GM18511 (cell line): ENCODE data around the gene TOX4.
"Not testable (repeated sequence)": the region's sequence is repeated elsewhere in the genome, so short reads cannot be mapped to it uniquely, and the experiment has no call there.

Experiments
- ATAC-seq: cut with Tn5 transposase; IDR thresholded peaks from one replicate; pipeline ENCODE4 v1.9.1; 2021; ENCODE audit warnings: mild to moderate bottlenecking, moderate library complexity; ENCODE audit not compliant: unreplicated experiment

Gene TOX4

DNA sequence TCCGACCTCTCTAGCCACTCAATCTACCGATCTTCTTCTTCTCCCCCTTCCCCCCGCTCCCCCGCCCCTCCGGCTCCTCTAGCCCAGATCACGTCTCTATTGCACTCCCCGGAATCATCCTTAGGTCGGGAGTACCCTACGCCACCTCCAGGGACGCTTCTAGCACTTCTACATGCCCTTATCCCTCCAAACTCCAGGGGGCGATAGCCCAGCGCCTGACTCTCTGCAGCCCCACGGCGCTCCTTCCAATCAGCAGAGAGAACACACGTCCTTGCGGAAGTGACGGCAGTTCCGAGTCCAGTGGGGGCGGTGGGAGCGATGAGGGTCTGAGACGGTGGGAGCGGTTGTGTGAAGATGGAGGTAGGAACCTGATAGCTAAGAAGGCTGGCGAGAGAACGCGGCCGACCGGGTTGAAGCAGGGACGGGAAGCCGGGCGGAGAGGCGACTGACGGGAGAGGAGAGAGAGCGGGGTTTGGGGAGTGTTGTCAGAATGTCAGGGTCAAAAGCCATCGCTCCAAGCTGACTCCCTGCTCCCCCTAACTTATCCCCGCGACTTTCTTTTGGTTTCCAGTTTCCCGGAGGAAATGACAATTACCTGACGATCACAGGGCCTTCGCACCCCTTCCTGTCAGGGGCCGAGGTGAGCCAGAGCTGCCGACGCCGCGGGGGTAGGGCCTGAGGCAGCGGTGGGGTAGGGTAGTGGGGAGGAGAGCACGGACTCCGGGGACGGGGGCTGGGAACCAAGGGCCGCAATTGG lies at the start of gene TOX4, which contains the start of gene RAB2B:
TOX4 (plus strand) TSS at position 271 of the 757 bp plus-strand sequence; CDS start at position 355, 84 bp downstream.
RAB2B (minus strand) TSS at position 35 of the 757 bp plus-strand sequence. CDS start 87 bp downstream, outside the sequence.
- ATAC-seq: peak; percentile 100

DNA sequence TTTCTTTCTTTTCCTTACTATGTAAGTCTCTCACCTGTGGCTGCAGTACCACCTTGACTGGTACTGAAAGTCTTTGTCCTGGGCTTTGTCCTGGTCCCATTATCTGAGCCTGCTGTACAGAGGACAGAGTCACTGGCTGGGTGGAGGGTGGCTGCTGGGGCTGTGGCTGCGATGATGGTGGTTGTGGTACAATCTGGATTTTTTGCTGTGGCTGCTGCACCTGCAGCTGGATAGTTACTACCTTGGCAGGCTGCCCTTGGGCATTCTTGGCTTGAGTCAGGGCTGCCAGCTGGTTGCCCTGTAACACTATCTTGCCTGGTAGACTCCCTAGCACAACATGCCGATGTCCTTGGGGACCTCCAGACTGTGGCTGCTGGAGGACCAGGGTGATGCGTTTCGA lies 48.1 kb upstream of the TOX4 start:
- no peak for ATAC-seq

DNA sequence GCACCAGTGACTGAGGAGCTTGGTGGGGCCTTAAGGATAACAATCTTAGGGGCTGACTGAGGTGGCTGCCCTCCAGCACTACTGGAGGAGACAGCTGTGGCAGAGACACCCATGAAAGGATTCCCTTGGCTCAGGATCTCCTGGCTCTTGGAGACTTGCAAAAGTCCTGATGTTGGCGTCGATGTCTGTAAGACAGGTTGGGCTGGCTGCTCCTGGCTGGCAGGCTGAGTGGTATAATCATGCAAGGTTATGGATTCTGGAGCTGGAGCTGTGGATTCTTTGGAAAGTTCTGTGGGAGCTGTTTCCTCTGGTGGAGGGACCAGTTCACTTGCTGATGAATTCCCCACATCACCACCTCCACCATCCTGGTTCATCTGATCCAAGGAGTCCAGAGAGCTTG lies 45.9 kb upstream of the TOX4 start:
- no peak for ATAC-seq

DNA sequence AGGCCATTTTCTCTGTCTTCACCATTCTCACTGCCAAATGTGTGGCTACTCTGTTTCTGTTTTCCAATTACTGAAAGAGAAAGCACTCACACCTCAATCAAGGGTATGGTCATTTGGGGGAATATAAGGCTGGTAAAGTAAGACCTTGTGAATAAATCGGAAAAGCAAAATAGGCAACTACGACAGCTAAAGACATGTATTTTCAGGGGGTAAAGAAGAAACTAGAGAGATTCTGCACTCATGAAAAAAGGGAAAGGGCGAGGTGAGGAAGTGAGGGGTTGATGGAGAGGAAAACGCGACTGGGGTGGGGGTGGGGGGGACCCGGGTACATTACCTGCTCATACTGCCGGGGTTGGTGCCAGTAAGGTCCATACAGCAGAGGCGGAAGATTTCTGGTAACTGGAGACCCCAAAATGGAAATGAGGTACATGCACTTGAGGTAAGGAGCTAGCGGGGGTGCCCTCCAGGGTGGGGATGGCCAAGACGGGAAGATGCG lies 40.4 kb upstream of the TOX4 start:
- peak; percentile 14 for ATAC-seq

DNA sequence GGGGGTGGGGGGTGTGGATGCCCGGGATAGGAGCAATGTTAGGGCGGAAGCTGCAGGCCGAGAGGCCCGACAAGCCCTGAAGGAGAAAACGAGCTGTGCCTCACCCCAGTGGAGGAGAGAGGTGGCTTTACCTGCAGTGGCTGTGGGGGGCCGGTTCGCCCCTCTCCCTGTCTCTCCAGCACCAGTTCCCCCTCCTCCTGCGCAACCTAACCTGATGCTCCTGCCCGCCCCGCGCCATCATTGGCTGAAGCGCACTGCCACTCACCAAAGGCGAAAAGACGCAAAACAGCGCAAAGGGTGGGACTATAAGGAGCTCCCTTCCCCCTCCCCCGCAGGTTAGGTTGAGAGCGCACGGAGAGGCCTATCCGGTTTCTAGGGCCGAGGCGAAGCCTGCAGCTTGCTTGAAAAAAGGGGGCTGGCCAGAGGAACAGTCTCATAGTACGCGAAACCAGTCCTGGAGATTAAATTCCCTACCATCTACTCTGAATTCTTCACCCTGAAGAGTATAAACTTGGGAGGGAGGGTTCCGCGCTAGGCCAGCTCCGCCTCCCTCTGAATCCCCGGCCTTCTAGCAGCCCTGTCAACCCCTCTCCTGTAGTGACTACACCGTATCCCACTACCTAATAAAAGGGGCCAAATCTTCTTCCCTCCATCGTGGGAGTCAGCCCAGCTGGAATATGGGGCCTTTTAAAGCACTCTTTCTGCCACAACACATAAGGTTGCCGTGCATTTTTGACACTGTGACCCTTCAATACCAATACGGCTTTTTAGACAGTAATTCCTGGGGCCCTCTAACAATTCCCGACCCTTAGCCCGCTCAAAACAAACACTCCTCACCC lies 39.7 kb upstream of the TOX4 start:
- ATAC-seq: peak; percentile 99

GRCh38 chr14:21440859-21441258 lies 36.1 kb upstream of the TOX4 start:
- no peak for ATAC-seq

GRCh38 chr14:21442657-21443056 lies 34.3 kb upstream of the TOX4 start:
- ATAC-seq: not testable (repeated sequence)

- no peak for ATAC-seq
Observed at GRCh38 chr14:21449899-21450216, 27.1 kb upstream of the TOX4 start.

DNA sequence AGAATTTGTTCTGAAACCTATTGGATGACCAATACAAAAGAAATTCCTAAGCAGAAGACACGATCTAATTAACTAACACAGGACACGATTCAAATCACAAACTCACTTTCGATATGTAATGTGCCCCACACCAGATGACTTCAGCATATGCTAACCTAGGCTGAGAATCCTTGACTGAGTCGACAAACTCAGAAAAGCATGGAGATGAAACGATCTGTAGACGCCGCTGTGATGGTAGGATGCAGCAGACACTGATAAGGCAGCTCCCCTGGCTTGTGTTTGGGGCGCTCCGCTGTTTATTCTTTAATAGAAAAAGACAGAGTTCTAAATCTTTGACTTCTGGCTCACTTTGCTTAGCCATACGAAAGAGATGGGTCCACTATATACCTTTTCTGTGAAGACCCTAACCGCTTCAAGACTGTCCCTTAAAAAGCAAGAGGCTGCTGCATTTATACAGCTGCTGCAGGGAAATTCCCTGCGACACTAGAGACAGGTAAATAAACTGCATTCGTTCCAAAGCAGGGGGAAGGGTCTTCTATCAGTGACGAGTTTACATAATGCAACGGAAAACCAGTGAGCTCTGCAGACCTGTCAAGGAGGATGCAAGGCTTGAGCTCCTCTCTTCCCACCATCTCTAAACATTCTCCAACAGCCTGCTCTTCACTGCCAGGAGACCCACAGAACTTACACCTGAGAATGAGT lies 22.0 kb upstream of the TOX4 start:
- ATAC-seq: no peak

GRCh38 chr14:21455592-21455911 lies 21.4 kb upstream of the TOX4 start:
- ATAC-seq: peak; percentile 24

GRCh38 chr14:21455912-21456667 lies 20.9 kb upstream of the TOX4 start, which contains the start of gene CHD8:
Gene CHD8 (minus strand): TSS chr14:21456123. CDS start chr14:21431643, 24,480 bp downstream.
- peak; percentile 98 for ATAC-seq

GRCh38 chr14:21467616-21468015 lies 9.4 kb upstream of the TOX4 start:
- ATAC-seq: no peak

DNA sequence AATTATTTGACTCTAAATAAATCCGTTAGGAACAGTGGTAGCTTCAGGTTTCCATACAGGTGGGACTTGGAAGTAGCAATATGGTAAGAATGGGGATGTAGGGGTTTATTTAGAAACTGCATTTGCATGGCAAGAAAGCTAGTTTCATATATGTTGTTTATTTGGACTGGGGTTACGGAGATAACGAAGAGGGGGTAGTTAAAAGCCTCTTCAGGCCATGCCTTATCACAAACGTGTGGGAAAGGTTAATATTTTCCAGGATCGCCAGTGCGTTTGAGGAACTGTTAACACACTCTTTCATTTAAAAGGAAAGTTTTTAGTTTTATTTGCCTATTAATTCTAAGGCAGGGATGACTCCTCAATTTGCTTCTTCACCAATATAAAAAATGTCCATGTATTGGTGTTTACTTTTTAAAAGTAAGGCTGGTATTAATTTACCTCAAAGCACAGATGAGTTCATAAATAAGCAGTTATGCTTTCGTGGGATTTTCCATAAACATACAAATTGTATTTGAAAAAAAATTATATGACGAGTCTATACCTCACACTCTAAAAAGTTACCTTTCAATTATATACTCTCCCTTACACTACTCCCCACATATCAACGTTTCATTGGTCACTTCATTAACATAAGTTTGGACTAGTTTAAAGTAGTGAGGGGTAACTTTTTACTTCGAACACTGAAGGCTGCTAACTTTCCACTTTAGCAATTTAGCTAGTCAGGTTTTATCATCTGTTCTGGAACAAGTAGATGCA lies 1.1 kb upstream of the TOX4 start:
- no peak for ATAC-seq

- ATAC-seq: no peak
Observed at GRCh38 chr14:21476523-21476924, 471 bp upstream of the TOX4 start.

DNA sequence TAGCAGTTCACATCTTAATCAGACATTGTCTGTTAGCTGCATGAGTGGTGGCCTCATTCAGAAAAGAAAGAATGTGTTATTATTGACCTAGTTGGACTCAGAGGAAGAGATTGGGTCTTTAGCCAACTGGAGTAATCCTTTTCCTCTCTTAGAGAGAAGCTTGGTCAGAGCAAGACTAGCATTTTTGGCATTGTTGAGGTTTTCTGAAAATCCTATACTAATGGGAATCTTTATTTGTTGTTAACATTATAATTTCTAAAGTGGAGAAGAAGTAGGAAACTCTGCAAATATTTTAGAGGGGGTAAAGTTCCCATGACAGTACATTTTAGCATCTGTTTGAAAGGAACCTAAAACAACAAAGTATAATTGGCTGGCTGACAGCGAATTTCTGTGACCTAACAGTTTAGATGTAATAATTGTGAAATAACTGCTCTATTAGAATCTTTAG lies 9.7 kb downstream of the TOX4 start:
- no peak for ATAC-seq

- no peak for ATAC-seq
Observed at GRCh38 chr14:21494902-21495762, 18.1 kb downstream of the TOX4 start.

DNA sequence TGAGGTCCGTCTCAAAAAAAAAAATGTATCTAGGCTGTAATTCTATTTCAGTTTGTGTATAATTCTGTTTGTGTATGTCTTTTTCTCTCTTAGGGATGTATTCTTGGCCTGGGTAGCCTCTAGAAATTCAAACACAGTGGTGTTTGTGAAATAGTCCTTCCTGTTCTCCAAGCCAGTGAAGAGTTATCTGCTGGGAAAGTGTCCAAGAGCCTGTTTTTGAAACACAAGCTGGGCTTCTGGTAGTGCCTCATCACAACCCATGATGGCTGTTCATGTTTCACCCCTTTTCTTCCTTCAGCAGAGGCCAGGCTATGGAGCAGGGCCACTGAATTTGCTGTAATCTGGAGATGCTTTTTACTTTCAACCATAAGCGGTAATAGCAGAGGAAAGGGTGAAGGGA lies 19.5 kb downstream of the TOX4 start:
- ATAC-seq: no peak

DNA sequence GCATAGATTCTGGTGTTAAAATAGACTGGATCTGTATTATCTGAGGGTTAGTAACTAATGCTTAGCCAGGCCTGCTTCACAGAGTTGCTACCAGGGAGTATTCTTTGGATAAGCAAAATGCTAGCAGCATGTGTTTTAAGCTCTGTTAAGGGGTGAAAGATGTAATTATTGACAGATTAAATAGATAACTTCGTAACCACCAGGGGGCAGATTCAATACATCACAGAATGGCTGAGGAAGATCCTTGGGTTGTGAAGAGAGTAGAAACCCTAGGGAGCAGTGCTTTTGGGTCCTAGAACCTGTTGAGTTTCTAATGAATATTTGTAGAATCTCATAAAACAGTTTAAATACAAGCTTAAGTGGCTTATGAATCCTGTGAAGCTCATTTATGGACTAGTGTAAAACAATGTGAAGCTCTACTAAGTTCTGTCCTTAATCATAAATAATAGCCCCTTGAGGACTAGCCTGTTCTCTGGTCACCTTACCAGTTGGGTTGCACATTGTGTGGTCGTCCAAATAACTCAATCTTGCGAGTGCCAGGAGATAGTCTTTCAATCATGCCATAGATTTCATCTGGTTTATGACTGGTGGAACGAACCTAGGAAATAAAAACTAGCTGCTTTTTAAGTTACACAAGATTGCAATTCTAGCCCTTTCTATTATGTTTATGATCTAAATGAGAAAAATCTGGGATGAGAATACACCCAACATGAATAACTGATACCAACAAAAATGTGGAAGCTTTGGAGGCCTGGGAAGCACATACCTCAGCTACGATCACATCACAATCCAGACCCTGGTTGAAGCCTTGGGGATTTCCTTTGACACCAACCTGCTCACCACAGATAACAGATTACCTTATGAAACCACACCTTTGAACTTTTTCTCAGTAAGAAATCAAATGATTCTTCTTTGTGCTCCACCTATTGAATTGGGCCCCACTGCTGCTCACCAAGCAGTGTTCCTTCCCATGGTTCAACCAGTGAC lies 21.8 kb downstream of the TOX4 start:
- ATAC-seq: peak; percentile 61
